Measurements from ENCODE around the gene TNPO3.
A peak's percentile ranks its signal among the peaks of the same experiment; 100 is the strongest.

TNPO3 gene

DNA sequence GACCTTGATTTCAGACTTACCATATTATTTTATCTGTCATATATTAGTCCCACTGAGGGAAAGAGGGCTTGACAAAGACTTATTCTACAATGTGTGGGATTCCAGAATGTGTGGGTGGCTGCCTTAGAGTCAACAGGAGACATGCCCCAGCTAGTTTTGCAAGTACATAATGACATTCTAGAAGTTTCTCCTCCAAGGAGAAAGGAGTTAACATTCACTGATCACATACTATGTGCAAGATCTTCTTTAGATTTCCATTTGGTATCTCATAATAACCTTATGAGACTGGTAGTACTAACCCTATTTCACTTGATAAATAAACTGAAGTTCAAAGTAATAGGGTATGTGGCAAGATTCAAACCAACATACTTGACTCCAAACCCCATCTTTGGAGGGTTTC, 92.0 kb downstream of the TNPO3 start:
- no peak overlapping the region for H3K4me3 ChIP-seq (replicated peaks; ENCODE audit: low read depth, low read length)
- TF ChIP-seq, protein P1, sequence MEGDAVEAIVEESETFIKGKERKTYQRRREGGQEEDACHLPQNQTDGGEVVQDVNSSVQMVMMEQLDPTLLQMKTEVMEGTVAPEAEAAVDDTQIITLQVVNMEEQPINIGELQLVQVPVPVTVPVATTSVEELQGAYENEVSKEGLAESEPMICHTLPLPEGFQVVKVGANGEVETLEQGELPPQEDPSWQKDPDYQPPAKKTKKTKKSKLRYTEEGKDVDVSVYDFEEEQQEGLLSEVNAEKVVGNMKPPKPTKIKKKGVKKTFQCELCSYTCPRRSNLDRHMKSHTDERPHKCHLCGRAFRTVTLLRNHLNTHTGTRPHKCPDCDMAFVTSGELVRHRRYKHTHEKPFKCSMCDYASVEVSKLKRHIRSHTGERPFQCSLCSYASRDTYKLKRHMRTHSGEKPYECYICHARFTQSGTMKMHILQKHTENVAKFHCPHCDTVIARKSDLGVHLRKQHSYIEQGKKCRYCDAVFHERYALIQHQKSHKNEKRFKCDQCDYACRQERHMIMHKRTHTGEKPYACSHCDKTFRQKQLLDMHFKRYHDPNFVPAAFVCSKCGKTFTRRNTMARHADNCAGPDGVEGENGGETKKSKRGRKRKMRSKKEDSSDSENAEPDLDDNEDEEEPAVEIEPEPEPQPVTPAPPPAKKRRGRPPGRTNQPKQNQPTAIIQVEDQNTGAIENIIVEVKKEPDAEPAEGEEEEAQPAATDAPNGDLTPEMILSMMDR (IDR thresholded peaks at IDR 0.05; ENCODE audit: low read length, missing control alignments): no peak
- DNase-seq (ENCODE audit: low read depth): peak; percentile 9

DNA sequence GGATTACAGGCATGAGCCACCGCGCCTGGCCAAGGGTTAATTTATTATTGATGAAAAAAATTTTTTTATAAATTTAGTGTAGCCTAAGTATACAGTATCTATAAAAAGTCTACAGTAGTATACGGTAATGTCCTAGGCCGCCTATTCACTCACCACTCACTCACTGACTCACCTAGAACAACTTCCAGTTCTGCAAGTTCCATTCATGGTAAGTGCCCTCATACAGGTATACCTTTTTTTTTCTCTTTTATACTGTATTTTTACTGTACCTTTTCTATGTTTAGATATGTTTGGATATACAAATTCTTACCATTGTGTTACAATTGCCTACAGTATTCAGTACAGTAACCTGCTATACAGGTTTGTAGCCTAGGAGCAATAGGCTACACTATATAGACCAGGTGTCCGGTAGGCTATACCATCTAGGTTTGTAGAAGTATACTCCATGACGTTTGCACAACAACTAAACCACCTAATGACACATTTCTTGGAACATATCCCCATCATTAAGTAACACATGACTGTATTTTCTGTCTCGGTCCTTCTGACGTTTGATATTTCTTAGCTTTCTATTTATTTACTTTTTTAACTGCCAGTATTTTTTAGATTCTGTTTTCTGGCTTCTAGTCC, 93.8 kb downstream of the TNPO3 start:
- H3K4me3 ChIP-seq (replicated peaks; ENCODE audit: low read depth, low read length): no peak overlapping the region
- TF ChIP-seq, protein P1 (IDR thresholded peaks at IDR 0.05; ENCODE audit: low read length, missing control alignments): no peak

GRCh38 chr7:128959296-128959695, 95.6 kb downstream of the TNPO3 start:
- TF ChIP-seq, protein P1 (IDR thresholded peaks at IDR 0.05; ENCODE audit: low read length, missing control alignments): no peak
- DNase-seq (ENCODE audit: low read depth): no peak
- H3K4me3 ChIP-seq (replicated peaks; ENCODE audit: low read depth, low read length): no peak overlapping the region

More for the DNA sequence above, 93.8 kb downstream of the TNPO3 start:
- no peak for DNase-seq (ENCODE audit: low read depth)

DNA sequence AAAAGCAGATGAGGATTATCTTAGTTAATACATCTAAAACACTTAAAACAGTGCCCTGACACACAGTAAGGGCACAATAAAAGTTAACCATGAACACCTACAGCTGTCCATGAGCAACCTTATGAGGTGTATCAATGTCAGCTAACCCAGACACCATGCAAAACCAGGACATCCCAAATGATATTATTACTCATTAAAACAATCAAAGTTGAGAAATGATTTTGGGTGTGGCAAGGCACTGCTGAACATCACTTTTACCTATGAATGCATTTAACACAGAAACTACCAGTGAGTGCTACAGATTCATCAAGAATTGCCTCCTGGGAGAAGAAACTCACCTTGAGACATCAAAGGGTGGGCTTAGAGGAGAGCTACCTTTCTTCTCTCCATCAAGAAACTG, 98.9 kb downstream of the TNPO3 start:
- no peak for DNase-seq (ENCODE audit: low read depth)
- H3K4me3 ChIP-seq (replicated peaks; ENCODE audit: low read depth, low read length): no peak overlapping the region
- TF ChIP-seq, protein P1 (IDR thresholded peaks at IDR 0.05; ENCODE audit: low read length, missing control alignments): no peak

DNA sequence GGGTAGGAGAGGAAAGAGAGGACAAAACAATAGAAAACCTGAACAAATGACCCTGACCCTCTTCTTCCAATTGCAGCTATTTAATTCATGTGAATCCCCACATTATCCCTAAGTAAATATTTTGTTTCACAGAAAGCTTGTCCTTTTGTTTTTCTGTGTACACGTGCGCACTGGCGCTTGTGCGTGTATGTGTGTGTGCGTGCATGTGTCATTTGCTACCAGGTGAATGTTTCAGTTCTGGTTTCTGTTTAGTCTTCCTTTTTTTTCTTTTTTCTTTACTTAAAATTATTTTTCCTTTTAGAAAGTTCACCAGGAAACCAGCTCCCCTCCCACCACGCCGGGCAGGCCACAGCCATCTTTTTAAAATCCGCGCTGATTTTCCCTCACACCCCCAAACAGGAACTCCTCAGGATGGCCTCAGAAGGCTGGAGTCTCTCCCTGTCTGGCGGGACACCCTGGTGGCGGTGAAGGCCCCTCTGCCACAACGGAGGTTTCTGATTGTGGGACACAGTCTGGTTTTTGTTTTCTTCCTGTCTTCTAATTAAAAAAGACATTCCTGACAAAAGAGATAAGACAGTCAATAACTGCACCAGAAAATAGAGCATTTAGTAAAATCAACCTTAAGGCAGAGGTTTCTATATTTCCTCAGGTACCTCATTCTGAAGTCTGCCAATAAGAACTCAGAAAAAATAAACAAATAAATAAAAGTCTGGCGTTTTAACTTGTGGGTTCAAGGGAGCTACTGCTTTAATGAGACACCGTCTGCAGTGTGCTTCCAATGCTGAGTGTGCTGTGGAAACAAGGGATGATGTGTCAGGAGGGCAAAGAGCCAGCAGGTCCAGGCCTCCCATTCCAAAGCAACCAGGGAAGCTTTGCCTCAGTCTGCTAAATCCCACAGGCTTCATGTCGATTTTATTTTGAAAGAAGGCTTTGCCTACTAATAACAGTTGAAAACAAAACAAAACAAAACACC, 99.8 kb downstream of the TNPO3 start:
- TF ChIP-seq, protein P1 (IDR thresholded peaks at IDR 0.05; ENCODE audit: low read length, missing control alignments): no peak
- peak; percentile 62 for DNase-seq (ENCODE audit: low read depth)
- no peak overlapping the region for H3K4me3 ChIP-seq (replicated peaks; ENCODE audit: low read depth, low read length)

GRCh38 chr7:128954150-128954549, 100.8 kb downstream of the TNPO3 start:
- no peak overlapping the region for H3K4me3 ChIP-seq (replicated peaks; ENCODE audit: low read depth, low read length)
- TF ChIP-seq, protein P1 (IDR thresholded peaks at IDR 0.05; ENCODE audit: low read length, missing control alignments): no peak
- no peak for DNase-seq (ENCODE audit: low read depth)
